HG03139 (cell line): ENCODE measurements around the gene TTC31.

Experiments used
- ATAC-seq: cut with Tn5 transposase; IDR thresholded peaks from one replicate; pipeline ENCODE4 v1.9.1; 2021; ENCODE audit not compliant: unreplicated experiment

Gene TTC31

GRCh38 chr2:74524955-74525716 is 42.3 kb downstream of the TTC31 start:
- ATAC-seq, result no peak

GRCh38 chr2:74525717-74526648 is 43.1 kb downstream of the TTC31 start, which contains the start of gene DQX1:
Gene DQX1, minus strand, starts transcription at chr2:74526231. Its CDS starts 502 bp downstream, at chr2:74525729.
- ATAC-seq, result no peak

GRCh38 chr2:74526649-74527230 is 43.9 kb downstream of the TTC31 start:
- ATAC-seq, result no peak

GRCh38 chr2:74527741-74528140 is 44.9 kb downstream of the TTC31 start:
- ATAC-seq, result no peak

- ATAC-seq, result peak; percentile 12
Measured at GRCh38 chr2:74528600-74529356, 45.9 kb downstream of the TTC31 start.

- ATAC-seq, result peak; percentile 71
Measured at GRCh38 chr2:74529357-74530238, 46.7 kb downstream of the TTC31 start, which contains the start of the genes AUP1 and HTRA2. Gene AUP1, minus strand, starts transcription at chr2:74529706. Its CDS starts 77 bp downstream, at chr2:74529629. Gene HTRA2, plus strand, starts transcription at chr2:74529933. Its CDS starts 74 bp downstream, at chr2:74530007.

- ATAC-seq, result peak; percentile 26
Measured at GRCh38 chr2:74530239-74531187, 47.6 kb downstream of the TTC31 start.

GRCh38 chr2:74531666-74532065 is 48.8 kb downstream of the TTC31 start:
- no peak for ATAC-seq

- ATAC-seq, result no peak
Measured at GRCh38 chr2:74532222-74532621, 49.3 kb downstream of the TTC31 start.

- ATAC-seq, result no peak
Measured at GRCh38 chr2:74533464-74533863, 50.6 kb downstream of the TTC31 start.

- ATAC-seq, result no peak
Measured at GRCh38 chr2:74534411-74534810, 51.5 kb downstream of the TTC31 start.

GRCh38 chr2:74535440-74535965 is 52.6 kb downstream of the TTC31 start:
- no peak for ATAC-seq

- no peak for ATAC-seq
Measured at GRCh38 chr2:74536166-74536950, 53.5 kb downstream of the TTC31 start.

GRCh38 chr2:74537140-74537539 is 54.3 kb downstream of the TTC31 start:
- ATAC-seq, result no peak

GRCh38 chr2:74538881-74539339 is 56.0 kb downstream of the TTC31 start:
- ATAC-seq, result no peak

- no peak for ATAC-seq
Measured at GRCh38 chr2:74540291-74540690, 57.4 kb downstream of the TTC31 start.

- ATAC-seq, result no peak
Measured at GRCh38 chr2:74542978-74543377, 60.1 kb downstream of the TTC31 start.
